Measurements from ENCODE around the gene VPS16. TPM values are rescaled to one million over a fixed set of nuclear protein-coding genes. Genes with fewer than 3 reads are reported as not detected.
A peak's percentile ranks its signal among the peaks of the same experiment; 100 is the strongest.

VPS16 gene
- total and polyA plus RNA-seq, 2 of the 13 experiments (the other 11 are each of a cell fraction or from before 2014, with no cell fraction given), result 34.2 to 35.4 TPM

GRCh38 chr20:2873010-2873746, 32.6 kb downstream of the VPS16 start, which contains the start of gene PTPRA (continued):
- TF ChIP-seq SNAPC2 (CRISPR knock-in tag; IDR thresholded peaks at IDR 0.05) (peak; percentile 92; the same call in 1 of the 2 replicates), KDM6A (CRISPR knock-in tag; IDR thresholded peaks at IDR 0.05; ENCODE audit: low read depth) (peak; percentile 41; the same call in 1 of the 2 replicates), KDM4B (CRISPR knock-in tag; IDR thresholded peaks at IDR 0.05) (peak; percentile 82; the same call in 1 of the 2 replicates), ZFP36L1 (CRISPR knock-in tag; IDR thresholded peaks at IDR 0.05) (no peak; the same call in none of the 2 replicates), ATF5 (CRISPR knock-in tag; IDR thresholded peaks at IDR 0.05; ENCODE audit: low read depth) (0 out of 2 replicates have a peak, but pooled peaks have one; percentile 30), DMTF1 (CRISPR knock-in tag; IDR thresholded peaks at IDR 0.05) (0 out of 2 replicates have a peak, but pooled peaks have one; percentile 61), RARA (CRISPR knock-in tag; IDR thresholded peaks at IDR 0.05) (no peak; the same call in 1 of the 2 replicates), GTF3A (CRISPR knock-in tag; conservative IDR thresholded peaks at IDR 0.05) (peak; percentile 82; the same call in 1 of the 2 replicates), SMYD3 (CRISPR knock-in tag; IDR thresholded peaks at IDR 0.05) (no peak; the same call in 1 of the 2 replicates), SMC3 (IDR thresholded peaks at IDR 0.05; ENCODE audit: low read length) (no peak), SP5 (CRISPR knock-in tag; IDR thresholded peaks at IDR 0.05; ENCODE audit: borderline replicate concordance, low read depth) (no peak), ZNF703 (CRISPR knock-in tag; IDR thresholded peaks at IDR 0.05; ENCODE audit: borderline replicate concordance) (peak; percentile 60; the same call in 1 of the 2 replicates), HIVEP1 (CRISPR knock-in tag; IDR thresholded peaks at IDR 0.05) (no peak), ZHX2 (IDR thresholded peaks at IDR 0.05; ENCODE audit: low read depth) (peak; percentile 87), ZHX2 (CRISPR knock-in tag; IDR thresholded peaks at IDR 0.05; ENCODE audit: borderline replicate concordance) (peak; percentile 11; the same call in 1 of the 2 replicates), ZNF614 (CRISPR knock-in tag; IDR thresholded peaks at IDR 0.05; ENCODE audit: borderline replicate concordance) (peak; percentile 72; the same call in 1 of the 2 replicates)
- TF ChIP-seq, protein P1, sequence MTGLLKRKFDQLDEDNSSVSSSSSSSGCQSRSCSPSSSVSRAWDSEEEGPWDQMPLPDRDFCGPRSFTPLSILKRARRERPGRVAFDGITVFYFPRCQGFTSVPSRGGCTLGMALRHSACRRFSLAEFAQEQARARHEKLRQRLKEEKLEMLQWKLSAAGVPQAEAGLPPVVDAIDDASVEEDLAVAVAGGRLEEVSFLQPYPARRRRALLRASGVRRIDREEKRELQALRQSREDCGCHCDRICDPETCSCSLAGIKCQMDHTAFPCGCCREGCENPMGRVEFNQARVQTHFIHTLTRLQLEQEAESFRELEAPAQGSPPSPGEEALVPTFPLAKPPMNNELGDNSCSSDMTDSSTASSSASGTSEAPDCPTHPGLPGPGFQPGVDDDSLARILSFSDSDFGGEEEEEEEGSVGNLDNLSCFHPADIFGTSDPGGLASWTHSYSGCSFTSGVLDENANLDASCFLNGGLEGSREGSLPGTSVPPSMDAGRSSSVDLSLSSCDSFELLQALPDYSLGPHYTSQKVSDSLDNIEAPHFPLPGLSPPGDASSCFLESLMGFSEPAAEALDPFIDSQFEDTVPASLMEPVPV (CRISPR knock-in tag; IDR thresholded peaks at IDR 0.05), result peak; percentile 82; the same call in 1 of the 2 replicates

Measured in HepG2 (cell line).